HCT116 (cell line): ENCODE results near the gene ITPK1. TPM values are rescaled to one million over a fixed set of nuclear protein-coding genes. Genes with fewer than 3 reads are reported as not detected.

ENCODE experiments used
- ATAC-seq: fragments of 200-7000 bp; cut with Tn5 transposase; 2 replicates; pipeline ENCODE4 v1.9.1; 2020; ENCODE audit warnings: mild to moderate bottlenecking, moderate library complexity
- BruUV-seq: library from RNA; stranded (reverse); fragments of 400-500 nt; replicated peaks from 2 replicates; lab custom pipeline; 2021; lab: Mats Ljungman, UMichigan
- CTCF ChIA-PET: fragments of 300-600 bp; sonication (Branson Sonifier 250); formaldehyde crosslinking; loops from one replicate; lab custom pipeline; 2021; ENCODE audit warnings: antibody characterized with exemption; lab: Charles Lee
- POLR2A ChIA-PET: fragments of 300-600, 350-600 bp; sonication (Branson Sonifier 250); formaldehyde crosslinking; loops from one replicate; lab custom pipeline; 2021; ENCODE audit warnings: antibody characterized with exemption; lab: Charles Lee
- RAD21 ChIA-PET, 2 experiments: fragments of 300-600 bp; sonication (Branson Sonifier 250); formaldehyde crosslinking; loops; one replicate each; lab custom pipeline; 2023; ENCODE audit warnings: low total read pairs in 2 of 2; ENCODE audit not compliant: uncharacterized antibody in 2 of 2, unreplicated experiment in 2 of 2, low non-redundant PET in 1 of 2; lab: Charles Lee
- DNase-seq: peaks from one replicate; pipeline ENCODE4 v3.0.0-alpha.2; 2010; ENCODE audit warnings: low read depth, low spot score
- H2AFZ ChIP-seq: fragments of 200-600 bp; shearing (Covaris generic), sonication (generic); 2 replicates; pipeline ENCODE4 v1.6.1; 2017; ENCODE audit warnings: low read depth, mixed run types, mixed read lengths, antibody characterized with exemption, low read length; ENCODE audit not compliant: poor library complexity, severe bottlenecking
- H3K27ac ChIP-seq: 2 replicates; pipeline ENCODE4 v1.5.1; 2012; ENCODE audit warnings: low read depth, low read length
- H3K27me3 ChIP-seq: fragments of 200-600 bp; sonication (generic); 2 replicates; pipeline ENCODE4 v1.6.1; 2016; ENCODE audit warnings: mixed run types, low read length, mixed read lengths; ENCODE audit not compliant: insufficient read depth
- H3K36me3 ChIP-seq, 2 experiments: fragments of 200-500 bp in 1 of 2; fragments of 200-600 bp in 1 of 2; sonication (Bioruptor generic) in 1 of 2; sonication (generic) in 1 of 2; 2 replicates each; pipeline versions ENCODE4 v1.5.1 to v1.6.1; 2014 to 2016; ENCODE audit warnings: low read length in 2 of 2, inconsistent platforms in 1 of 2, mixed read lengths in 1 of 2, mixed run types in 1 of 2; ENCODE audit not compliant: insufficient read depth in 2 of 2, control insufficient read depth in 1 of 2
- H3K4me1 ChIP-seq, 2 experiments: fragments of 200-600 bp in 1 of 2; sonication (generic) in 1 of 2; 2 replicates each; pipeline versions ENCODE4 v1.5.1 to v1.6.1; 2012 to 2017; ENCODE audit warnings: low read length in 2 of 2, inconsistent platforms in 1 of 2, mild to moderate bottlenecking in 1 of 2, mixed read lengths in 1 of 2, mixed run types in 1 of 2, moderate library complexity in 1 of 2; ENCODE audit not compliant: insufficient read depth in 2 of 2, control insufficient read depth in 1 of 2
- H3K4me2 ChIP-seq: fragments of 200-600 bp; sonication (generic); 2 replicates; pipeline ENCODE4 v1.6.1; 2017; ENCODE audit warnings: mixed run types, low read length, mixed read lengths
- H3K4me3 ChIP-seq, 2 experiments: fragments of 200-600 bp in 1 of 2; sonication (generic) in 1 of 2; replicated peaks in 1 of 2; 2 replicates each; pipeline ENCODE4 v1.5.1; 2011 to 2016; ENCODE audit warnings: low read length in 2 of 2, control low read depth in 1 of 2, low read depth in 1 of 2, mild to moderate bottlenecking in 1 of 2, mixed read lengths in 1 of 2, mixed run types in 1 of 2
- H3K79me2 ChIP-seq: fragments of 200-600 bp; sonication (generic); 2 replicates; pipeline ENCODE4 v1.6.1; 2017; ENCODE audit warnings: mild to moderate bottlenecking, mixed run types, low read length, moderate library complexity, mixed read lengths; ENCODE audit not compliant: insufficient read depth
- H3K9ac ChIP-seq: fragments of 200-600 bp; sonication (generic); 2 replicates; pipeline ENCODE4 v1.6.1; 2016; ENCODE audit warnings: low read length, mixed read lengths
- H3K9me2 ChIP-seq: fragments of 200-600 bp; sonication (generic), shearing (Covaris generic); 2 replicates; pipeline ENCODE4 v1.6.1; 2017; ENCODE audit warnings: mixed run types, mild to moderate bottlenecking, moderate library complexity; ENCODE audit not compliant: insufficient read depth
- H3K9me3 ChIP-seq, 2 experiments: fragments of 200-500 bp in 1 of 2; fragments of 200-600 bp in 1 of 2; sonication (Bioruptor generic) in 1 of 2; sonication (generic) in 1 of 2; 2 replicates each; pipeline ENCODE4 v1.6.1; 2014 to 2017; ENCODE audit warnings: low read length in 2 of 2, mixed read lengths in 2 of 2, inconsistent platforms in 1 of 2, low read depth in 1 of 2, mild to moderate bottlenecking in 1 of 2, mixed run types in 1 of 2, moderate library complexity in 1 of 2; ENCODE audit not compliant: control insufficient read depth in 1 of 2, insufficient read depth in 1 of 2
- H4K20me1 ChIP-seq: fragments of 200-600 bp; sonication (generic), shearing (Covaris generic); 2 replicates; pipeline ENCODE4 v1.6.1; 2017; ENCODE audit warnings: mixed run types, mild to moderate bottlenecking, moderate library complexity; ENCODE audit not compliant: insufficient read depth
- CBX3 ChIP-seq: IDR thresholded peaks from 2 replicates; pipeline ENCODE4 v1.6.1; 2012; ENCODE audit warnings: low read depth
- EGR1 ChIP-seq: IDR thresholded peaks from 2 replicates; pipeline ENCODE4 v1.6.1; 2012; ENCODE audit warnings: low read depth
- ELF1 ChIP-seq: IDR thresholded peaks from 2 replicates; pipeline ENCODE4 v1.6.1; 2012; ENCODE audit warnings: low read depth, borderline replicate concordance
- EZH2 ChIP-seq: fragments of 200-600 bp; sonication (generic); IDR thresholded peaks from 2 replicates; pipeline ENCODE4 v1.6.1; 2017; ENCODE audit warnings: antibody characterized with exemption, mixed run types
- EZH2phosphoT487 ChIP-seq: fragments of 200-600 bp; IDR thresholded peaks from 2 replicates; pipeline ENCODE4 v1.6.1; 2018; ENCODE audit warnings: antibody characterized with exemption, borderline replicate concordance
- JUND ChIP-seq: IDR thresholded peaks from 2 replicates; pipeline ENCODE4 v1.6.1; 2012
- POLR2A ChIP-seq: IDR thresholded peaks from 2 replicates; pipeline ENCODE4 v1.7.0; 2011; ENCODE audit warnings: borderline replicate concordance; ENCODE audit not compliant: insufficient read depth, insufficient read length; ENCODE audit errors: extremely low read depth
- POLR2AphosphoS5 ChIP-seq: IDR thresholded peaks from 2 replicates; pipeline ENCODE4 v1.6.1; 2011; ENCODE audit warnings: mild to moderate bottlenecking, low read depth, low read length, moderate library complexity
- SIN3A ChIP-seq: IDR thresholded peaks from 2 replicates; pipeline ENCODE4 v1.6.1; 2012; ENCODE audit warnings: low read depth
- SRF ChIP-seq: IDR thresholded peaks from 2 replicates; pipeline ENCODE4 v1.6.1; 2012; ENCODE audit warnings: low read depth
- TCF7L2 ChIP-seq: IDR thresholded peaks from 2 replicates; pipeline ENCODE4 v1.7.0; 2011; ENCODE audit warnings: borderline replicate concordance, inconsistent platforms; ENCODE audit not compliant: insufficient read depth, insufficient read length; ENCODE audit errors: extremely low read depth
- YY1 ChIP-seq: IDR thresholded peaks from 2 replicates; pipeline ENCODE4 v1.6.1; 2011; ENCODE audit warnings: low read length, low read depth, moderate library complexity, mild to moderate bottlenecking; ENCODE audit not compliant: insufficient replicate concordance; ENCODE audit errors: extremely low read depth
- ZFX ChIP-seq: fragments of 450-650 bp; IDR thresholded peaks from 2 replicates; pipeline ENCODE4 v1.6.1; 2017
- ZNF274 ChIP-seq: fragments of 200-500 bp; sonication (Bioruptor generic); IDR thresholded peaks from 2 replicates; pipeline ENCODE4 v1.6.1; 2014; ENCODE audit warnings: mild to moderate bottlenecking, low read depth, low read length, inconsistent platforms
- intact Hi-C: fragments of 100-400 bp; cut with micrococcal nuclease; formaldehyde crosslinking; loops from 2 replicates; pipeline ENCODE4 v1.10.0; 2022
- total RNA-seq: library from RNA; stranded (reverse); gene quantifications from one replicate; pipeline ENCODE4 v1.2.1, GENCODE V29; 2021; ENCODE audit not compliant: unreplicated experiment
- TF ChIP-seq, protein P1 (sequence below): IDR thresholded peaks from 2 replicates; pipeline ENCODE4 v1.6.1; 2012; ENCODE audit warnings: low read depth
- TF ChIP-seq, protein P2 (sequence below), 3 experiments: fragments of 200-600 bp in 1 of 3; sonication (generic) in 1 of 3; IDR thresholded peaks in 2 of 3; conservative IDR thresholded peaks in 1 of 3; 2 replicates each; pipeline ENCODE4 v1.5.1; 2012 to 2017; ENCODE audit warnings: low read depth in 2 of 3, low read length in 2 of 3, antibody characterized with exemption in 1 of 3, borderline replicate concordance in 1 of 3, control low read depth in 1 of 3, mild to moderate bottlenecking in 1 of 3, mixed read lengths in 1 of 3, mixed run types in 1 of 3, moderate library complexity in 1 of 3; ENCODE audit not compliant: insufficient read depth in 1 of 3
- TF ChIP-seq, protein P3 (sequence below): IDR thresholded peaks from 2 replicates; pipeline ENCODE4 v1.6.1; 2011; ENCODE audit warnings: mild to moderate bottlenecking, low read length, moderate library complexity; ENCODE audit not compliant: insufficient replicate concordance; ENCODE audit errors: extremely low read depth
- TF ChIP-seq, protein P4 (sequence below): IDR thresholded peaks from 2 replicates; pipeline ENCODE4 v1.6.1; 2012

ITPK1 gene
- total RNA-seq, 1 experiment from 2014 or later, result 70.2 TPM

DNA sequence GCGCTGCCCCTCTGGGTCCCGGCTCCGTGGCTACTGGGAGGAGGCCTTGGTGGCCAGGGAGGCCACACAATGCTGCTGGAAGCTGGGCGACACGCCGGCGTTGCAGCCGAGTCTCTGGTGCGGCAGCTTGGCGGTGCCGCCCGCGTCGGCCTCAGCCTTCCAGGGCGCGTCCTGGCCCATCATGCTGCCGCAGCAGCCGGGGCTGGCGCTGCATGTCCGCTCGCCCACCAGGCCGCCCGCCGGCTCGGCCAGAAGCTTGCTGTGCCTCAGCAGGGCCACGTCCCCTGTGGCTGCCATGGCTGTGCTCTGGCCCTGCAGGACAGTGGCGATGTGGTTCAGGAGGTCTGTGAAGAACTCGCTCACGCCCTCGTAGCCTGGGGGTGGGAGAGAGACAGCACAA is 174.2 kb downstream of the ITPK1 start:
- POLR2A ChIA-PET, result no interaction called here

More for the DNA sequence above, 174.2 kb downstream of the ITPK1 start:
- ChIA-PET RAD21 (no interaction called here), CTCF (no interaction called here)
- H3K79me2 ChIP-seq, result no peaks in the 10 kb centered on the region
- no peaks in the 10 kb centered on the region for H3K9me2 ChIP-seq
- ATAC-seq (no peak), DNase-seq (no peak)
- no peak overlapping the region for H3K27ac ChIP-seq
- no peaks in the 10 kb centered on the region; a peak in 1 of 4 replicates for H3K36me3 ChIP-seq
- no peak overlapping the region for H3K4me2 ChIP-seq
- BruUV-seq, result no TSS peak
- H3K9ac ChIP-seq, result no peak overlapping the region
- peaks cover 14 to 27% of the 10 kb centered on the region in 2 experiments for H3K4me1 ChIP-seq
- H3K27me3 ChIP-seq, result no peaks in the 10 kb centered on the region
- H3K4me3 ChIP-seq, result no peak overlapping the region
- intact Hi-C loops, result no loop called here
- H3K9me3 ChIP-seq, result no peaks in the 10 kb centered on the region
- H2AFZ ChIP-seq, result no peak overlapping the region
- no peaks in the 10 kb centered on the region for H4K20me1 ChIP-seq
- TF ChIP-seq EZH2, result no peak
- no peak for TF ChIP-seq ZNF274
- TF ChIP-seq SRF, result no peak
- no peak for TF ChIP-seq POLR2AphosphoS5
- no peak for TF ChIP-seq TCF7L2
- no peak for TF ChIP-seq CBX3
- no peak for TF ChIP-seq EZH2phosphoT487
- TF ChIP-seq, protein P1, sequence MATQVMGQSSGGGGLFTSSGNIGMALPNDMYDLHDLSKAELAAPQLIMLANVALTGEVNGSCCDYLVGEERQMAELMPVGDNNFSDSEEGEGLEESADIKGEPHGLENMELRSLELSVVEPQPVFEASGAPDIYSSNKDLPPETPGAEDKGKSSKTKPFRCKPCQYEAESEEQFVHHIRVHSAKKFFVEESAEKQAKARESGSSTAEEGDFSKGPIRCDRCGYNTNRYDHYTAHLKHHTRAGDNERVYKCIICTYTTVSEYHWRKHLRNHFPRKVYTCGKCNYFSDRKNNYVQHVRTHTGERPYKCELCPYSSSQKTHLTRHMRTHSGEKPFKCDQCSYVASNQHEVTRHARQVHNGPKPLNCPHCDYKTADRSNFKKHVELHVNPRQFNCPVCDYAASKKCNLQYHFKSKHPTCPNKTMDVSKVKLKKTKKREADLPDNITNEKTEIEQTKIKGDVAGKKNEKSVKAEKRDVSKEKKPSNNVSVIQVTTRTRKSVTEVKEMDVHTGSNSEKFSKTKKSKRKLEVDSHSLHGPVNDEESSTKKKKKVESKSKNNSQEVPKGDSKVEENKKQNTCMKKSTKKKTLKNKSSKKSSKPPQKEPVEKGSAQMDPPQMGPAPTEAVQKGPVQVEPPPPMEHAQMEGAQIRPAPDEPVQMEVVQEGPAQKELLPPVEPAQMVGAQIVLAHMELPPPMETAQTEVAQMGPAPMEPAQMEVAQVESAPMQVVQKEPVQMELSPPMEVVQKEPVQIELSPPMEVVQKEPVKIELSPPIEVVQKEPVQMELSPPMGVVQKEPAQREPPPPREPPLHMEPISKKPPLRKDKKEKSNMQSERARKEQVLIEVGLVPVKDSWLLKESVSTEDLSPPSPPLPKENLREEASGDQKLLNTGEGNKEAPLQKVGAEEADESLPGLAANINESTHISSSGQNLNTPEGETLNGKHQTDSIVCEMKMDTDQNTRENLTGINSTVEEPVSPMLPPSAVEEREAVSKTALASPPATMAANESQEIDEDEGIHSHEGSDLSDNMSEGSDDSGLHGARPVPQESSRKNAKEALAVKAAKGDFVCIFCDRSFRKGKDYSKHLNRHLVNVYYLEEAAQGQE, result no peak
- no peak for TF ChIP-seq EGR1
- TF ChIP-seq, protein P2, sequence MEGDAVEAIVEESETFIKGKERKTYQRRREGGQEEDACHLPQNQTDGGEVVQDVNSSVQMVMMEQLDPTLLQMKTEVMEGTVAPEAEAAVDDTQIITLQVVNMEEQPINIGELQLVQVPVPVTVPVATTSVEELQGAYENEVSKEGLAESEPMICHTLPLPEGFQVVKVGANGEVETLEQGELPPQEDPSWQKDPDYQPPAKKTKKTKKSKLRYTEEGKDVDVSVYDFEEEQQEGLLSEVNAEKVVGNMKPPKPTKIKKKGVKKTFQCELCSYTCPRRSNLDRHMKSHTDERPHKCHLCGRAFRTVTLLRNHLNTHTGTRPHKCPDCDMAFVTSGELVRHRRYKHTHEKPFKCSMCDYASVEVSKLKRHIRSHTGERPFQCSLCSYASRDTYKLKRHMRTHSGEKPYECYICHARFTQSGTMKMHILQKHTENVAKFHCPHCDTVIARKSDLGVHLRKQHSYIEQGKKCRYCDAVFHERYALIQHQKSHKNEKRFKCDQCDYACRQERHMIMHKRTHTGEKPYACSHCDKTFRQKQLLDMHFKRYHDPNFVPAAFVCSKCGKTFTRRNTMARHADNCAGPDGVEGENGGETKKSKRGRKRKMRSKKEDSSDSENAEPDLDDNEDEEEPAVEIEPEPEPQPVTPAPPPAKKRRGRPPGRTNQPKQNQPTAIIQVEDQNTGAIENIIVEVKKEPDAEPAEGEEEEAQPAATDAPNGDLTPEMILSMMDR (IDR thresholded peaks at IDR 0.05 in 2 of 3, conservative IDR thresholded peaks at IDR 0.05 in 1 of 3; ENCODE audit: borderline replicate concordance in 1 of 3, insufficient read depth in 1 of 3, low read depth in 2 of 3, low read length in 2 of 3), result no peak
- no peak for TF ChIP-seq SIN3A
- no peak for TF ChIP-seq ELF1
- no peak for TF ChIP-seq JUND
- TF ChIP-seq, protein P3, sequence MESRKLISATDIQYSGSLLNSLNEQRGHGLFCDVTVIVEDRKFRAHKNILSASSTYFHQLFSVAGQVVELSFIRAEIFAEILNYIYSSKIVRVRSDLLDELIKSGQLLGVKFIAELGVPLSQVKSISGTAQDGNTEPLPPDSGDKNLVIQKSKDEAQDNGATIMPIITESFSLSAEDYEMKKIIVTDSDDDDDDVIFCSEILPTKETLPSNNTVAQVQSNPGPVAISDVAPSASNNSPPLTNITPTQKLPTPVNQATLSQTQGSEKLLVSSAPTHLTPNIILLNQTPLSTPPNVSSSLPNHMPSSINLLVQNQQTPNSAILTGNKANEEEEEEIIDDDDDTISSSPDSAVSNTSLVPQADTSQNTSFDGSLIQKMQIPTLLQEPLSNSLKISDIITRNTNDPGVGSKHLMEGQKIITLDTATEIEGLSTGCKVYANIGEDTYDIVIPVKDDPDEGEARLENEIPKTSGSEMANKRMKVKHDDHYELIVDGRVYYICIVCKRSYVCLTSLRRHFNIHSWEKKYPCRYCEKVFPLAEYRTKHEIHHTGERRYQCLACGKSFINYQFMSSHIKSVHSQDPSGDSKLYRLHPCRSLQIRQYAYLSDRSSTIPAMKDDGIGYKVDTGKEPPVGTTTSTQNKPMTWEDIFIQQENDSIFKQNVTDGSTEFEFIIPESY, result no peak
- TF ChIP-seq POLR2A, result no peak
- no peak for TF ChIP-seq YY1
- no peak for TF ChIP-seq ZFX
- TF ChIP-seq, protein P4, sequence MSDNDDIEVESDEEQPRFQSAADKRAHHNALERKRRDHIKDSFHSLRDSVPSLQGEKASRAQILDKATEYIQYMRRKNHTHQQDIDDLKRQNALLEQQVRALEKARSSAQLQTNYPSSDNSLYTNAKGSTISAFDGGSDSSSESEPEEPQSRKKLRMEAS, result no peak
